ENCODE results near the gene EEFSEC.

EEFSEC gene

GRCh38 chr3:128399221-128399915 lies 246.1 kb downstream of the EEFSEC start:
- no peaks in the 10 kb centered on the region for H3K27me3 ChIP-seq (ENCODE audit: control insufficient read depth in 1 of 2, insufficient read depth in 2 of 2, low read length in 2 of 2)
- peaks cover 5 to 9% of the 10 kb centered on the region in 2 donors for H3K4me1 ChIP-seq (ENCODE audit: control insufficient read depth in 1 of 2, insufficient read depth in 2 of 2, low read length in 2 of 2)
- H3K36me3 ChIP-seq (ENCODE audit: control insufficient read depth in 1 of 2, insufficient read depth in 2 of 2, low read length in 2 of 2): no peaks in the 10 kb centered on the region
- no peak overlapping the region for H3K9ac ChIP-seq (ENCODE audit: low read depth in 1 of 2, low read length in 2 of 2)
- no peak overlapping the region for H3K27ac ChIP-seq (ENCODE audit: low read depth, low read length)
- H3K9me3 ChIP-seq (ENCODE audit: control insufficient read depth in 1 of 2, low read length in 2 of 2): no peaks in the 10 kb centered on the region
- H3K4me3 ChIP-seq (ENCODE audit: low read depth in 1 of 2, low read length in 2 of 2): no peak overlapping the region

GRCh38 chr3:128400671-128401070 lies 247.4 kb downstream of the EEFSEC start:
- Histone ChIP-seq H3K9ac (ENCODE audit: low read depth in 1 of 2, low read length in 2 of 2) (no peak overlapping the region), H3K9me3 (ENCODE audit: control insufficient read depth in 1 of 2, low read length in 2 of 2) (no peaks in the 10 kb centered on the region), H3K27ac (ENCODE audit: low read depth, low read length) (no peak overlapping the region), H3K4me3 (ENCODE audit: low read depth in 1 of 2, low read length in 2 of 2) (no peak overlapping the region), H3K27me3 (ENCODE audit: control insufficient read depth in 1 of 2, insufficient read depth in 2 of 2, low read length in 2 of 2) (no peaks in the 10 kb centered on the region), H3K36me3 (ENCODE audit: control insufficient read depth in 1 of 2, insufficient read depth in 2 of 2, low read length in 2 of 2) (no peaks in the 10 kb centered on the region), H3K4me1 (ENCODE audit: control insufficient read depth in 1 of 2, insufficient read depth in 2 of 2, low read length in 2 of 2) (peaks cover 5 to 9% of the 10 kb centered on the region in 2 donors)

GRCh38 chr3:128402319-128402718 lies 249.0 kb downstream of the EEFSEC start:
- Histone ChIP-seq H3K4me3 (ENCODE audit: low read depth in 1 of 2, low read length in 2 of 2) (no peak overlapping the region), H3K4me1 (ENCODE audit: control insufficient read depth in 1 of 2, insufficient read depth in 2 of 2, low read length in 2 of 2) (peaks cover 5 to 9% of the 10 kb centered on the region in 2 donors), H3K27ac (ENCODE audit: low read depth, low read length) (no peak overlapping the region), H3K9ac (ENCODE audit: low read depth in 1 of 2, low read length in 2 of 2) (no peak overlapping the region), H3K36me3 (ENCODE audit: control insufficient read depth in 1 of 2, insufficient read depth in 2 of 2, low read length in 2 of 2) (no peaks in the 10 kb centered on the region), H3K9me3 (ENCODE audit: control insufficient read depth in 1 of 2, low read length in 2 of 2) (no peaks in the 10 kb centered on the region), H3K27me3 (ENCODE audit: control insufficient read depth in 1 of 2, insufficient read depth in 2 of 2, low read length in 2 of 2) (no peaks in the 10 kb centered on the region)

GRCh38 chr3:128402998-128403397 lies 249.7 kb downstream of the EEFSEC start:
- Histone ChIP-seq H3K36me3 (ENCODE audit: control insufficient read depth in 1 of 2, insufficient read depth in 2 of 2, low read length in 2 of 2) (no peaks in the 10 kb centered on the region), H3K27me3 (ENCODE audit: control insufficient read depth in 1 of 2, insufficient read depth in 2 of 2, low read length in 2 of 2) (no peaks in the 10 kb centered on the region), H3K9ac (ENCODE audit: low read depth in 1 of 2, low read length in 2 of 2) (no peak overlapping the region), H3K4me3 (ENCODE audit: low read depth in 1 of 2, low read length in 2 of 2) (no peak overlapping the region), H3K9me3 (ENCODE audit: control insufficient read depth in 1 of 2, low read length in 2 of 2) (no peaks in the 10 kb centered on the region), H3K27ac (ENCODE audit: low read depth, low read length) (no peak overlapping the region), H3K4me1 (ENCODE audit: control insufficient read depth in 1 of 2, insufficient read depth in 2 of 2, low read length in 2 of 2) (peaks cover 5 to 9% of the 10 kb centered on the region in 2 donors)

- H3K36me3 ChIP-seq (ENCODE audit: control insufficient read depth in 1 of 2, insufficient read depth in 2 of 2, low read length in 2 of 2): no peaks in the 10 kb centered on the region
- H3K4me3 ChIP-seq (ENCODE audit: low read depth in 1 of 2, low read length in 2 of 2): no peak overlapping the region
- peaks cover 5 to 9% of the 10 kb centered on the region in 2 donors for H3K4me1 ChIP-seq (ENCODE audit: control insufficient read depth in 1 of 2, insufficient read depth in 2 of 2, low read length in 2 of 2)
- H3K9me3 ChIP-seq (ENCODE audit: control insufficient read depth in 1 of 2, low read length in 2 of 2): no peaks in the 10 kb centered on the region
- no peak overlapping the region for H3K9ac ChIP-seq (ENCODE audit: low read depth in 1 of 2, low read length in 2 of 2)
- no peaks in the 10 kb centered on the region for H3K27me3 ChIP-seq (ENCODE audit: control insufficient read depth in 1 of 2, insufficient read depth in 2 of 2, low read length in 2 of 2)
- H3K27ac ChIP-seq (ENCODE audit: low read depth, low read length): no peak overlapping the region
Measured at GRCh38 chr3:128404276-128405068, 251.2 kb downstream of the EEFSEC start.

GRCh38 chr3:128405554-128406277 lies 252.4 kb downstream of the EEFSEC start:
- H3K9me3 ChIP-seq (ENCODE audit: control insufficient read depth in 1 of 2, low read length in 2 of 2): no peaks in the 10 kb centered on the region
- no peak overlapping the region for H3K9ac ChIP-seq (ENCODE audit: low read depth in 1 of 2, low read length in 2 of 2)
- no peaks in the 10 kb centered on the region for H3K27me3 ChIP-seq (ENCODE audit: control insufficient read depth in 1 of 2, insufficient read depth in 2 of 2, low read length in 2 of 2)
- H3K4me1 ChIP-seq (ENCODE audit: control insufficient read depth in 1 of 2, insufficient read depth in 2 of 2, low read length in 2 of 2): peaks cover 5 to 9% of the 10 kb centered on the region in 2 donors
- H3K36me3 ChIP-seq (ENCODE audit: control insufficient read depth in 1 of 2, insufficient read depth in 2 of 2, low read length in 2 of 2): no peaks in the 10 kb centered on the region
- no peak overlapping the region for H3K4me3 ChIP-seq (ENCODE audit: low read depth in 1 of 2, low read length in 2 of 2)
- no peak overlapping the region for H3K27ac ChIP-seq (ENCODE audit: low read depth, low read length)

- Histone ChIP-seq H3K27ac (ENCODE audit: low read depth, low read length) (no peak overlapping the region), H3K4me3 (ENCODE audit: low read depth in 1 of 2, low read length in 2 of 2) (no peak overlapping the region), H3K9me3 (ENCODE audit: control insufficient read depth in 1 of 2, low read length in 2 of 2) (no peaks in the 10 kb centered on the region), H3K27me3 (ENCODE audit: control insufficient read depth in 1 of 2, insufficient read depth in 2 of 2, low read length in 2 of 2) (no peaks in the 10 kb centered on the region), H3K4me1 (ENCODE audit: control insufficient read depth in 1 of 2, insufficient read depth in 2 of 2, low read length in 2 of 2) (peaks cover 5 to 7% of the 10 kb centered on the region in 2 donors), H3K9ac (ENCODE audit: low read depth in 1 of 2, low read length in 2 of 2) (no peak overlapping the region), H3K36me3 (ENCODE audit: control insufficient read depth in 1 of 2, insufficient read depth in 2 of 2, low read length in 2 of 2) (no peaks in the 10 kb centered on the region)
Measured at GRCh38 chr3:128407247-128407646, 254.0 kb downstream of the EEFSEC start.

- H3K4me3 ChIP-seq (ENCODE audit: low read depth in 1 of 2, low read length in 2 of 2): no peak overlapping the region
- no peaks in the 10 kb centered on the region for H3K27me3 ChIP-seq (ENCODE audit: control insufficient read depth in 1 of 2, insufficient read depth in 2 of 2, low read length in 2 of 2)
- no peak overlapping the region for H3K9ac ChIP-seq (ENCODE audit: low read depth in 1 of 2, low read length in 2 of 2)
- H3K9me3 ChIP-seq (ENCODE audit: control insufficient read depth in 1 of 2, low read length in 2 of 2): no peaks in the 10 kb centered on the region
- H3K36me3 ChIP-seq (ENCODE audit: control insufficient read depth in 1 of 2, insufficient read depth in 2 of 2, low read length in 2 of 2): no peaks in the 10 kb centered on the region
- no peaks in the 10 kb centered on the region for H3K4me1 ChIP-seq (ENCODE audit: control insufficient read depth in 1 of 2, insufficient read depth in 2 of 2, low read length in 2 of 2)
- H3K27ac ChIP-seq (ENCODE audit: low read depth, low read length): no peak overlapping the region
Measured at GRCh38 chr3:128408012-128408692, 254.9 kb downstream of the EEFSEC start.

- no peaks in the 10 kb centered on the region for H3K4me1 ChIP-seq (ENCODE audit: control insufficient read depth in 1 of 2, insufficient read depth in 2 of 2, low read length in 2 of 2)
- no peak overlapping the region for H3K27ac ChIP-seq (ENCODE audit: low read depth, low read length)
- no peaks in the 10 kb centered on the region for H3K9me3 ChIP-seq (ENCODE audit: control insufficient read depth in 1 of 2, low read length in 2 of 2)
- H3K36me3 ChIP-seq (ENCODE audit: control insufficient read depth in 1 of 2, insufficient read depth in 2 of 2, low read length in 2 of 2): no peaks in the 10 kb centered on the region
- H3K4me3 ChIP-seq (ENCODE audit: low read depth in 1 of 2, low read length in 2 of 2): no peak overlapping the region
- no peaks in the 10 kb centered on the region for H3K27me3 ChIP-seq (ENCODE audit: control insufficient read depth in 1 of 2, insufficient read depth in 2 of 2, low read length in 2 of 2)
- no peak overlapping the region for H3K9ac ChIP-seq (ENCODE audit: low read depth in 1 of 2, low read length in 2 of 2)
Measured at GRCh38 chr3:128408693-128409623, 255.7 kb downstream of the EEFSEC start.
